GM18508 (cell line): ENCODE measurements around the gene FARP1.

ENCODE experiments used
- ATAC-seq: cut with Tn5 transposase; IDR thresholded peaks from one replicate; pipeline ENCODE4 v1.9.1; 2021; ENCODE audit warnings: moderate number of reproducible peaks; ENCODE audit not compliant: insufficient read depth, unreplicated experiment

Gene FARP1

DNA sequence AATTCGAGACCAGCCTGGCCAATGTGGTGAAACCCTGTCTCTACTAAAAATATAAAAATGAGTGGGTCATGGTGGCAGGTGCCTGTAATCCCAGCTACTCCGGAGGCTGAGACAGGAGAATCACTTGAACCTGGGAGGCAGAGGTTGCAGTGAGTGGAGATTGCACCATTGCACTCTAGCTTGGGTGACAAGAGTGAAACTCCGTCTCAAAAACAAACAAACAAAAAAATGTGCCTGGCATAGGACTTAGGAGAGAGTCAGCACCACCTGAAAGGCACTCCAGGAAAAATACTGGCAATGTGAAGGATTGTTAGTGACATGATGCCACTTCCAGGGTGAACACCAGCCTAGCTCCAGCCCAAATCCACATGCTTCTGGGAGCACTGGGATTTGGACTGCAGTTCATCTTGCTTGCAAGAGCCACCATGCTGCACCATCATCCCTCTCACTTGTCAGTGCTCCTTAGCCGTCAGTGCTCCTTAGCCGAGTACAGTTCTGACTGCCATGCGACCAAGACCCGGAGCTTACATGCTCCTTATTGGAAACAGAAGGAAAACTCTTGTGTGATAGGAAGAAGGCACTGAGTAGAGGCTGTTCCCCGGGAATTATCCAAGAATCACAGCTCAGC is 179.3 kb downstream of the FARP1 start:
- no peak for ATAC-seq

DNA sequence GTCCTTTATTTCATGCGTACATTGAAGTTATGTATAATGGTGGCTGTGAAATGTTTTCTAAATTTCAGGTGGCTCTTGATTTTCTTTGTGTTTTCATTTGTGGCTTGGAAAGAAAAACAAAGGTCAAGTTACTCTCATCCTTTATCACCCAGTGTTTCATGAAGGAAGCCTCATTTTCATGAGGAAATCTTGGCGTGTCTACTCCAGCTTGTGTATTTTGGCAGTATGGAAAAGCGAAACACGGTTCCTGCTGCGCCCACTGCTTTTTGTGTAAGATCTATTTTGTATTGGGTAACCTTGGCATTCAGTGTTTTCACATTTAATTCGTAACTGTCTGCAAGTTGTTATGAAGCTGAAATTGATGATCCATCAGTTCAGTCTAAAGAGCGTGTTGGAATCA is 181.2 kb downstream of the FARP1 start:
- no peak for ATAC-seq

DNA sequence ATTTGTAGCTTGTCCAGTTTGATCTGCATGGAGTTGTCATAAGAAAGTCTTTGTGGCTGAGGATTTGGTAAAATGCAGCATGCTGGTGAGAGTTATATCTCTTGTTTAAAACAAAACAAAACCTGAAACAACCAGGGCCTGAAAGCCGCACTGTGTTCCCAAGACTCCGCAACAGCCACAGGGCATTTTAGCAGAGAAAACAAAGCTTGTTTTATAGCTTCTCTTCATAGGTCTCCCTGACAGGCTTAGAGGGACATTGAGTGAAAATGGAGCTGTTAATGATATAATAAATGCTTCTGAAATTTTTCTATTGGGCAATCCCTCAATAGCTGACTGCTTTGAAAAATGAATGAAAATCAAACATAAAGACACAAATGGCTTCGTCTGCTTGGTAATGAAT is 182.8 kb downstream of the FARP1 start:
- ATAC-seq, result no peak

DNA sequence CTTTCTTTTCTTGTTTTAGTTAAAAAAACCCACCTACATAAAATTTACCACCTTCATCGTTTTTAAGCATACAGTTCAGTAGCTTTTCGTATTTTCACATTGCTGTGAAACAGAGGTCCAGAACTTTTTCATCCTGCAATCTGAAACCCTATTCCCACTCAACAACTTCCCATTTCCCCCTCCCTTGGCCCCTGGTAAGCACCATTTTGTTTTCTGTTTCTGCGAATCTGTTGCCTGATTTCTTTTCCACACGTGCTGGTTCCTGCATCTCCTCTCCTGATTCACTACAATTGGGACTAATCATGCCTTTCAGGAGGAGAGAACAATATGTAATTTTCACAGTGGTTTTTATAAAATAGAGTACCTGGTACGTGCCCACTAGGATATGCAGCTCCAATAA is 183.4 kb downstream of the FARP1 start:
- ATAC-seq, result no peak

DNA sequence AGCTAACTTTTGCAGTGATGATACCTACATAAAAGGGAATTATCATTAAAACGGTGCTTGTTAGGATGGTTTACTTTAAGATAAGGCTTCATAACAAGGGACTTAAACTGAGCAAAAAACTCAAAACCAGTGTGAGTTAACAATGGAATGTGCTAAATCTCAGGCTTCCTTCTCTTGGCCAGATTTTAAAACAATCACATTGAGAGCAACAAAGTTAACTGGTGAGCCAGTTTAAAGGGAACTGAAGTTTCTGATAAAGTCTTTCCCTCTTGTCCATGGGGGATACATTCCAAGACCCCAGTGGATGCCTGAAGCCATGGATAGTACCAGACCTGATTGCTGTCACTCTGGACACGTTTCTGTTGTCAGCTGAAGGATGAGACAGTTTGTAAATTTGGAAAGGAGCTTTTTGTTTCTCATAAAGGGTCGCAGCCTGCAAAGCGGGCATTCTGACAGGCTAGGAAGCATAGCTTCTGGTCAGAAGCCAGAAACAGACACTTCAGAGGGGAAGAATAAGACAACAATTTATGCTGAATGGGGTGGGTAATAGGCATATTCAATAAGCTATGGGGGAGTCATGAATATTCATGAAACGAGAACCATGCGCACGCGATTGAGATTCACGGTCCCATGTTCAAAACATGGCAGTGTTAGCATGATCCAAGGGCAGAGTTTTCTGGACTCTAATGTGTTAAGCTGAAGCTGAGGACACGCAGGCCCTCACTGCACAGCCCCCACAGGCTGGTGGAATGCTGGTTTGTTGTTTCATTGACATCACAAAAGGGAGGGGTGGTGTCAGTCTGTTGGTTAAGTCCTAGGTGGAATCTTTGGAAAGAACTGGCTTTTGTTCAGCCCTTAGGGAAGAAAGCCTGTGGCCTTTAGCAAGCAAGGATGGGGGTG is 184.7 kb downstream of the FARP1 start:
- no peak for ATAC-seq

DNA sequence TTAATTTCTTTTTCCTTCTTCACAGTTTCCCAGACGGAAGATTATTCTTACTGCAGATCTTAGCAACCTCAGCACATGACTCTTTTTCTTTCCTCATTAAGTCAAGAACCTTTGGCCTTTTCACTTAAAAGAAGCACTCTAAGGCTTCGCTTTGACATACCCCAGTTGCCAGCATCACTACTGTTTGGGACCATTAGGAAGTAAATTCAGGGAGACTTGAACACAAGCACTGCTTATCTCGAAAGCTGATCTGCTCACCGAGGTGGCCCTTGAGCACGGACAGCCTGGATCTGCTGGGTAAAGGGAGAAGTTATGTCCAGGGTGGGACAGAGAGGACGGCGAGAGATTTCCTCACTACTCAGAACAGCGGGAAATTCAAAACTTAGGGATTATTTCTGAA is 185.6 kb downstream of the FARP1 start:
- no peak for ATAC-seq

DNA sequence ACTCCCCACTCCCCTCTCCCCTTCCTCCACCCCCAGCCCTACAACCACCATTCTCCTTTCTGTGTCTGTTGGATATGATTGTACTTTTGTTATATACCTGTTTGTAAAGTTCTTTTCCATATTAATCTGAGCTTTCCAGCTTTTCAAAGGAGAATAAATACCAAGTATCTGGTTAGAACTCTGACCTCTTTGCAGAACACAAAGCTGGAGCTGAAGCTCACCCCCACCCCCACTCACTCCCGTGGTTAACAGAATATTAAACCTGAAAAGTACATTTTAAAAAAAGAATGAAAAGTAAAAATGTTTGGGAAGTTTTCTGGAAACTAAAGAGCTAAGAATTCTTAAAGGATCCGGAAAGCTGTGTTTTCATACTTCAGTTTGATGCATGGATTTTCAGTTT is 189.3 kb downstream of the FARP1 start:
- ATAC-seq, result no peak

DNA sequence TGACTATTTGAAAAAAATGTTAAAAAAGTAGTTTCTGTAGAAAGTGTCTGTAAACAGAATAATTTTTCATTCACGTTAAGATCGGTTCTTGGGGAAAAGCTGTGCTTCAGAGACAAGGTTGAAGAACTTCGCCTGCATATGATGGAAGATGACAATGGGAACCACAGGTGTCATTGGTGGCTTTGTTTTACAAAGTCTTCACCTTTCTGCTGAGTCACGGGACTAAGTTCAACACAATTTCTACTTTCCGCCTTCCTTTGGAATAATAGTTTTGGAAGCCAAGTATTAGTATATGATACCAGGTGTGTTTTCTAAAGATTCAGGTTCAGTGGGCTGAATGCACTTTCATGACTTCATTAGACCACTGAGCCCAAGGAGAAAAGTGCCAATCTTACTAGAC is 189.8 kb downstream of the FARP1 start:
- no peak for ATAC-seq

DNA sequence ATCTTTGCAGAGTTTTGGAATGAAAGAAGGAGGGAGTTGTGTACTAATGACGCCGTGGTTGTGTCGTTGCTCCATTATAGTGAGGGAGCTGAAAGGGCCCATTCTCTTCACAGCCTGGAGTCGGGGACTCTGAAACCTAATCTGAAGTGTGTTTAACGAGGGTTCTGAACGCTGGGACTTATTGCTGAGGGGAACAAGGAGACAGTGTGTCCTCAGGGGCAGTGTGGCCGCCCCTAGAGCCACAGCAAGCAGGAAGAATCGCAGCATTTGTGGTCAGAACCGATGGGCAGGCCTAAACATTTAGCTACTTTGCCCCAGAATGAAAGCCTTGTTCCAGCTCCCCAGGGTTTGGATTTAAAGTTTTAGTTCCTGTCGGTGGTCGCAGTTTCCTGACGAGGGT is 190.6 kb downstream of the FARP1 start:
- no peak for ATAC-seq

DNA sequence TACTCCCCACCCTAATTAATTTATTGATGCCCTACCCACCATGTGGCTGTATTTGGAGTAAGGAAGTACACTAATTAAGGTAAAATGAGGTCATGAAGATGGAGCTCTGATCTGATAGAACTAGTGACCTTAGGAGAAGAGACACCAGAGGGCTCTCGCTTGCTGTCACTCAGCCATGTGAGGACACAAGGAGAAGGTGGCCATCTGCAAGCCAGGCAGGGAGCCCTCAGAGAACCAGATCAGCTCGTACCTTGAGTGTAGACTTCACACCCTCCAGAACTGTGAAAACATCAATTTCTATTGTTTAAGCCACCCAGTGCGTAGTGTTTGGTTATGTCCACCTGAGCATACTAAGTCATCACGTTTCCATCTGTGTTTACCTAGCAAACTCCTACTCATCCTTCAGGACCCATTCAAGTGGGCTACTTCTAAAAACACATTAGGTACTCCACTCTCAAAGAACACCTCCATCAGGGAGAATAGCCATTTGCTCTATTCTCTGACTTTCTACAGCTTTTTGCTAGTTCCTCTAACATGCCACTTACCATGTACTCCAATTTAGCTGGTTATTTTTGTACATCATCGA is 191.8 kb downstream of the FARP1 start:
- no peak for ATAC-seq

DNA sequence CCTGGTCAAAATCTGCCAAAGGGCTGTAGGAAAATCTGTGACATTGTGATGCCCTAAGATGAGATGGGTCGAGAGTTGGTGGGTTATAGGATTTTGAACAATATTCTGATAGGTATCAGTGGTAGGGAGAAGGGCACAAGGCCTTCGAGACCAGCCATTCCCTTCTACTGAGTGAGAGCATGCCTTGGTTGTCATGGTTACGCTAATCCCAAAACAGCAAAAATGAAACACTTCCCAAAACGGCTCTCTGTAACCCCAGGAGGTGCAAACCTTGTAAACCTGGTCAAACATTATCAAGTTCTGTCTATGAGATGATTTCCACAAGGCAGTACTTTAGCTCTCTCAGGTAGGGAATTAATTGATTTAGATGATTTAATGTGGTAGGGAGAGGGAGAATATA is 192.8 kb downstream of the FARP1 start:
- no peak for ATAC-seq

DNA sequence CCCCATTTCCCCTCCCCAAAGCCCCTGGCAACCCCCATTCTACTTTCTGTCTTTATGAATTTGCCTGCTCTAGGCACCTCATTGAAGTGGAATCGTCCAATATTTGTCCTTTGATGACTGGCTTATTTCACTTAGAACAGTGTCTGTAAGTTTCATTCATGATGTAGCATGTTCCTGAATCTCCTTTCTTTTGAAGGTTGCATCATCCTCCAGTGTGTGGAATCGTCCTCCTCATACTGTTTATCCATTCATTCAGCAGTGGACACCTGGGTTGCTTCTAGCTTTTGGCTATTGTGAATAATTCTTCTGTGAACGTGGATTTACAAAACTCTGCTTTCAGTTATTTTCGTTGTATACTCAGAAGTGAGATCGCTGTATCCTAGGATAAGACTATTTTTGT is 195.4 kb downstream of the FARP1 start:
- ATAC-seq, result no peak

DNA sequence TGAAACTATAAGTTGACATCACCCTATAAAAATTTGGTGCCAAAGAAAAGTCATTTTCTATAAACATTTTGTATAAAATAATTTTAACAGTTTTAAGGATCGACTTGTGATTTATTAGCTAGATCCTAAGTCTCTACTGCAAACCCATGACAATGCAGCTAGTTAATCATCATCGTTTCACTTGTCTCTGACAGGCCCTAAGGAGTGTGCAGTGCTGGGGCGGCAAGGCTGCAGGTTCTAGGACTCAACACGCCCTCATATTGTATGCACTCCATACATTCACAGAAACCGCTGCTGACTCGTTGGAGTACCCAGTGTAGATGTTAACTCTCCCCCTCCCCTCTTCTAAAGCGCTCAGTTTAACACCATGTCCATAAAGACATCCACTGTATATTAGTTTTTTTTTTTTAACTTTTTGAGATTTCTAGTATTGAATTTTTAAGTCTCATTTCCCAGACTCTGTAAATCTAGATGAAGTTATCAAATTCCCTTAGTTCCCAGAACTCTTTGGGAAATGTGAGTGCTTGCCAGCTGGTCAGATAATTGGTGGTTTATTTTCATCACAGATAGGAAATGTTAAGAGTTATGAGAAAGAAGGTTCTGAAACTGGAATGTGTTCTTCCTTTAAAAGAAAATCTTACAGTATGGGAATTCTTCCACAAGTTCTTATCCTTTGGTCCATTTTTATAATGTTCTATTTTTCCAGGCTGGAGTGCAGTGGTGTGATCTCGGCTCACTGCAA is 197.0 kb downstream of the FARP1 start:
- ATAC-seq, result no peak

DNA sequence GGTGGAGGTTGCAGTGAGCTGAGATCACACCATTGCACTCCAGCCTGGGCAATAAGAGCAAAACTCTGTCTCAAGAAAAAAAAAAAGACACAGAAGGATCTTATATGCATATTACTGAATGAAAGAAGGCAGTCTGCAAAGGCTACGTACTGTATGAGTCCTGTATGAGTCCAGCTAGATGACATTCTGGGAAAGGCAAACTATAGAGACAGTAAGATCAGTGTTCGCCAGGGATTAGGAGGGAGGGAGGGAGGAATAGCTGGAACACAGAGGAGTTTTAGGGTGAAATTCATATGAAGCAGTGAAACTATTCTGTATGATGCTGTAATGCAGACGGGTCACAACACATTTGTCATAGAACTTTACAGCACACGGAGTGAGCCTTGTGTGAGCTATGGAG is 200.1 kb downstream of the FARP1 start:
- ATAC-seq, result no peak

DNA sequence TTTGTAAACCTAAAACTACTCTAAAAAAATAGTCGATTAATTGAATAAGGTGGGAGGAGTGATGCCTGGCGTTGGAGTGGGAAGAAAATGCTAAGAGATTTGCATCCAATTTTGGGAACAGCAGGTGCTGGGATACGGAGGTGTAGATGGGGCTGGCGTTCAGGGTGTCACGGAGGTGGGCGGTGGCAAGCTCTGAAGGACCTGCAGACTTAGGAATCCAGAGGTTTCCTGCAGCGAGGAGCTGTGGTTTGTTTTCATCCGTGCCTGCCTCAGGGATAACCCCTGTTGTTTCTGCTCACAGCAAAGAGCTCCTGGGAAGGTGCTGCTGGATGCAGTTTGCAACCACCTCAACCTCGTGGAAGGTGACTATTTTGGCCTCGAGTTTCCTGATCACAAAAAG is 200.6 kb downstream of the FARP1 start:
- no peak for ATAC-seq

DNA sequence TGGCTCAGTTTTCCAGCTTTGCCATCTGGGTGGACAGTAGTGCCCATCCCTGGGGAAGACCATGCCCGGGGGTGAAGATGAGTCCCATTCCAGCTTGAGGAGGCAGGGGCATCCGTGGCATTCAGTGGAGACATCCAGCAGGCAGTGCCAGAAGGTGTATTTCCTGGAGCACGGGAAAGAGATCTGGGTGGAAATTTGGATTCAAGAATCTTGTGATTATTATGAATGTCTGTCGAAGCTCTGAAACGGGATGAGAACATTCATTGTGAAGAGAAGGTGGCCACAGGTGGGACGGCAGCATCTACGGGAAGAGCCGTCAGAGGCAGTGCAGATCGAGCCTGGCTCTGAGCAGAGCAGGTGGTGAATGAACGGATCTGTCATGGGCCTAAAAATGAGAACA is 201.5 kb downstream of the FARP1 start:
- ATAC-seq, result no peak

DNA sequence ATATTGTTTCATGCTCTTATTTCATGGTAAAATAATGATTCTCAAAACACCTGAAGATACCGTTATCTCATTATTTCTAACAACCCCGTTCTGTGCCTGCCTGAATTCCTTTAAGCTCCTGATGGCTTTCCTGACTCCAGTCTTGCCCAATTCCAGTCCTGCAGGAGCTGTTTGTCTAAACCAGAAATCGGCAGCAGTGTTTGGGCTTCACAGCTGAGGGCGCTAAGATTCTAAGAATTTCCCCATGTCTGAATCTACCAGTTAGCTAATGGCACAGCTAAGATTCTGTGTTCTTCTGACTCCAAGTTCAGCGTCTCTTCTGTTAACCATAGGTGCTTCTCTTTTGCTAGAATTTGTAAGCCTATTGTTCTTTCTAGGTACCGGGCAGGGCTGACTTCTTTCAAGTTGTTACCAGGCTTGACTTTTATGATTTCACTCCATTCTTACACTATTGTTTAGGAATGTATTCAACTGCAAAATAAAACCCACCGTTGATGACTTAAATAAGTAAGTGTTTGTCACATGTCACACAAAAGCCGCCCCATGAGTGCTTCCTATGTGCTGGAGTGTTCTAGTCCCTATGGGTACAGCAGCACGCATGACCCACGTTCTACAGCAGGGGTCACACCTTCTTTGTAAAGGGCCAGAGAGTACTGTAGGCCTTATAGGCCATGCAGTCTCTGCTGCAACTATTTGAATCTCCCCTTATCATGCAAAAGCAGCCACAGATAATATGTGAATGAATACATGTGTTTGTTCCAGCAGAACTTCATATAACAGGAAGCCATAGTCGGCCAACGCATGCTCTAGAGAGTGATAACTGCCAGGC is 202.4 kb downstream of the FARP1 start:
- no peak for ATAC-seq

DNA sequence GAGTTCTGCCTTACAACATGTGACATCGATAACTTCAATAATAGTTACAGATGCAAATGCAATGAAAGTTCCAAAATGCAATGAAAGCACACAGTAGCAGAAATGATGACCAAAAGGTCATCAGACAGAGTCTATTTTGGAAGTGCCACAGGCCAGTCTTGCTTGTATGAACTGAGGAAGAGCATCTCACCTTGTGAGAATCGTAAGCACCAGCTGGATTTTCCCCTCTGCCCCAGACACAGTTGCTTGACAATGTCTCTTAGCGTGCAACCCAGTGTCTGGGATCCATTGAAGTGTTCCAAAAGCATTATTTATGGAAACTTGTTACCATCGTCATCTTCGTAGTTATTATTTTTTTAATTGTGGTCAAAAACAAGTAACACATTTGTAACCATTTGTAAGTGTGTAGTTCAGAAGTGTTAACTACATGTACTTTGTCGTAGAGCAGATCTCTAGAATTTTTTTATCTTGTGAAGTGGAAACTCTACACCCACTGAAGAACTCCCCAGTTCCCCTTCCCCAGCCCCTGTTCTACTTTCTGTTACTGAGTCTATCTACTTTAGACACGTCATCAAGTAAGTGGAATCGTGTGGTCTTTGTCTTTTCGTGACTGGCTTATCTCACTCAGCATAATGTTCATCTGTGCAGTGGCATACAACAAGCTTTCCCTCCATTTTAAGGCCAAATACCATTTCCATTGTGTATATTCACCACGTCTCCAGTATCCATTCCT is 204.2 kb downstream of the FARP1 start:
- no peak for ATAC-seq

DNA sequence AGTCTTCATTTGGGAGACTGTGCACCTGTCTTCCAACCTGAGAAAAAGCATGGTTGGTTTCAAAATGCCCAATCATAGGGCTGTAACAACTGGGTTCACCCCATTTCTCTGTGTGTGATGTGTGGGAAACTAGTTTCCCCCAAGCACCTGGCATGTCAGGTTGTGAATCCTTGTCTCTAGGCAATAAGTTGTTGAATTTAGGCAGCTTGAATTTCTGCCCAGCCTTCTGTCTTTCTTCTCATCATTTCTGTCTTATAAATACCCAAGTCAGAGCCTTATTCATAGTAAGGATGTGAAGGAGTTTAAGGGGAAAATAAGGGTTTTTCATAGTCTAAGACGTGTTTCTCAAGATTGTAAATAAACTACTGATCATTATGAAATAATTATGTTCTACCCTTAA is 204.9 kb downstream of the FARP1 start:
- no peak for ATAC-seq
